Astrocyte of the spinal cord (primary cell): ENCODE results near the gene KCNQ1OT1.

Source experiments
- DNase-seq: peaks from one replicate; pipeline ENCODE4 v3.0.0; 2011; ENCODE audit warnings: low read depth, low spot score
- H3K4me3 ChIP-seq: 2 replicates; pipeline ENCODE4 v1.5.1; 2011; ENCODE audit warnings: low read depth, mild to moderate bottlenecking, low read length, moderate library complexity
- CTCF ChIP-seq: IDR thresholded peaks from 2 replicates; pipeline ENCODE4 v1.5.1; 2012; ENCODE audit warnings: low read depth, mild to moderate bottlenecking, low read length, inconsistent platforms
- in situ Hi-C: cut with HindIII; loops from 2 replicates; pipeline ENCODE4 v1.10.0; 2017; ENCODE audit warnings: low sequenced_read_pairs

KCNQ1OT1 gene

DNA sequence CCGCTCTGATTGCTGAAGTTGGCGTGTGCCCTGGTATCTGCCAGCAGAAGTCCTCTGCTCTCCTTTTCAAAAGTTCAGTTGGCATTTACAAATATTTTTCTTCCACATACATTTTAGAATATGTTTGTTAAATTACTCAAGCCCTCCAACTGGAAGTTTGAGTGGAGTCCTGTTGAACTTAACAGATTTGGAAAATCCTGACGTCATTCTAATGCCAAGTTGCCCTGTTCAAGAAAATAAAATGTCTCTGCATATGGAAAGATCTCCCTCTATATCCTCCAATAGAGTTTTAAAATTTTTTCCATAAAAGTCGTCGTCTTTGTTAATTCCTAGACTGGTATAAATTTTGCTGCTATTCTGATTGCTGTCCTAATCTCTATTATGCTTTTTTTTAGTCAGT lies 3.3 kb downstream of the KCNQ1OT1 start:
- DNase-seq = no peak
- TF ChIP-seq CTCF = no peak
- in situ Hi-C loops = no loop called here
- no peak overlapping the region for H3K4me3 ChIP-seq

- in situ Hi-C loops = no loop called here
- no peak for TF ChIP-seq CTCF
- no peak overlapping the region for H3K4me3 ChIP-seq
- no peak for DNase-seq
Measured at GRCh38 chr11:2694995-2695939, 4.5 kb downstream of the KCNQ1OT1 start.

DNA sequence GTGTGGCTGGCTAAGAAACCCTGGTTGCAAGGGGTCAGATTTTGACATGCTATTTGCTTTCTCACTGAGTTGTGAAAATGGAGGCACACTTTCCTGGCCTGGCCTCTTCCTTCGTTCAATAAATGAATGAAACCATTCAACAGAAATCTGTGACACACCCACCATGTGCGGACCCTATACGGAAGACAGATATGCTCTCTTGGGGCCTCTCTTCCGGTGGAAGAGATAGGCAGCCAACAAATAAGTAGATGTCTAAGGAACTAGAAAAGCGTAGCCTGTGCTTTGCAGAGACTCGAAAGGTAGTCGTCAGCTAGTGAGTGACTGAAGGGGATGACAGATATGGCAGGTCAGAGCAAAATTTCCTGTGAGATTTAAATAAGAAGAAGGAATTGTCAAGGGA lies 5.3 kb downstream of the KCNQ1OT1 start:
- in situ Hi-C loops = no loop called here
- no peak overlapping the region for H3K4me3 ChIP-seq
- no peak for DNase-seq
- TF ChIP-seq CTCF = no peak

GRCh38 chr11:2693271-2694261 lies 6.2 kb downstream of the KCNQ1OT1 start:
- no peak overlapping the region for H3K4me3 ChIP-seq
- no peak for DNase-seq
- TF ChIP-seq CTCF = no peak
- in situ Hi-C loops = no loop called here

DNA sequence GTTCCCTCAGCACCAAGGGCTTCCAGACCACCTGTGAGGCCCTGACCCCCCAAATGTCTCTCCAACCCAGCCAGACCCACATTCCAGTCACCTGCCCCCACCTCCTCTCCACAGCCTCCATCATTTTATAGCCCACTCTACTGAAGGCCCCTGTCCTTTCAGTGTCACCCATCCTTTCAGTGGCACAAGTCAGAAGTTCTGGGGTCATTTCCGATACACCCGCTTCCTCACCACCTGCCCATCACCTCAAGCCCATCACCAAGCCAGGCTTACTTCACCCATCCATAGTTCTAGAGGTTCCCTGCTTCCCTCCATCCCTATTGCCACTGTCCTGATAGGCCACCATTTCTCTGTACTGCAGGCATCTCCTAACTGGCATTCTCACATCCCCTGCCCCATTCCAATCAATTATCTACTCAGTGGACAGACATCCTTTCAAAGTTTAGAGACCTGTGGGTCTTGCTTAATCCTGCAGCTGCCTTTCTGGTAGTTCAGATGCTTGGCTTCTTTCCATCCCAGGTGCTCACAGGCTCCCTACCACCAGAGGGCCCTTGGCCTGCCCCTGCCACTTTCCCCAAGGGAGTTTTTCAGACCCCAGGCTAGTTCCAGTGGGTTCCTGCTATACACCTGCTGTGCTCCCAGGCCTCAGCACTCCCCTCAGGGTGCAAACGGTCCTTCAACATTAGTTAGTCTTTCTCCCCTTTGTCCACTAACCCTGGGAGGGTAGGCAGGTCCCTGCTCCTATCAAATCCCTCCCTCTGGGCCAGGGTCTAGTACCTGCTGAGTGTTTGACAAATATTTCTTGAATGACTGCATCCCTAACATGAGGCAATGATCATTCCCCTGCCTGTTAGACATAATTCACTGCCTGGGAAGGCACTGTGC lies 7.6 kb downstream of the KCNQ1OT1 start:
- DNase-seq = no peak
- in situ Hi-C loops = no loop called here
- no peak overlapping the region for H3K4me3 ChIP-seq
- peak; percentile 34 for TF ChIP-seq CTCF

- H3K4me3 ChIP-seq = no peak overlapping the region
- no peak for TF ChIP-seq CTCF
- no peak for DNase-seq
- in situ Hi-C loops = no loop called here
Measured at GRCh38 chr11:2691355-2691761, 8.4 kb downstream of the KCNQ1OT1 start.
